GM12878 (cell line): ENCODE data around the gene DCDC2.

Experiments used
- BACH1 ChIP-seq: fragments of 450-650 bp; IDR thresholded peaks from 2 replicates; pipeline ENCODE4 v1.6.1; 2017; ENCODE audit warnings: mild to moderate bottlenecking, borderline replicate concordance
- CREB1 ChIP-seq: IDR thresholded peaks from 2 replicates; pipeline ENCODE4 v1.6.1; 2012; ENCODE audit warnings: low read depth, mild to moderate bottlenecking, inconsistent platforms
- CTCF ChIP-seq, 3 experiments: IDR thresholded peaks in 2 of 3; conservative IDR thresholded peaks in 1 of 3; 2 replicates each; pipeline ENCODE4 v1.5.1; 2011; ENCODE audit warnings: low read depth in 3 of 3, low read length in 3 of 3, mild to moderate bottlenecking in 3 of 3, control low read depth in 2 of 3, moderate library complexity in 2 of 3, inconsistent platforms in 1 of 3, mixed read lengths in 1 of 3; ENCODE audit not compliant: control insufficient read depth in 2 of 3, insufficient read depth in 1 of 3; ENCODE audit errors: extremely low read depth in 1 of 3
- EED ChIP-seq: sonication (generic); IDR thresholded peaks from 2 replicates; pipeline ENCODE4 v1.6.1; 2016; ENCODE audit warnings: antibody characterized with exemption, low read depth
- EP300 ChIP-seq, 2 experiments: fragments of 150-350 bp in 1 of 2; IDR thresholded peaks; 2 replicates each; pipeline ENCODE4 v1.6.1; 2011 to 2012; ENCODE audit warnings: low read depth in 2 of 2, low read length in 2 of 2, borderline replicate concordance in 1 of 2, improper control_type of control experiment in 1 of 2, inconsistent platforms in 1 of 2; ENCODE audit not compliant: control insufficient read depth in 1 of 2
- ESRRA ChIP-seq: IDR thresholded peaks from 2 replicates; pipeline ENCODE4 v1.6.1; 2012; ENCODE audit warnings: mild to moderate bottlenecking, low read length, improper control_type of control experiment
- MEF2A ChIP-seq: IDR thresholded peaks from 2 replicates; pipeline ENCODE4 v1.6.1; 2011; ENCODE audit warnings: low read depth, mild to moderate bottlenecking, low read length, moderate library complexity; ENCODE audit not compliant: insufficient read depth
- MYC ChIP-seq: IDR thresholded peaks from 2 replicates; pipeline ENCODE4 v1.6.1; 2011; ENCODE audit warnings: mild to moderate bottlenecking, low read length, moderate library complexity, inconsistent platforms; ENCODE audit not compliant: insufficient read depth, insufficient replicate concordance, insufficient read length, severe bottlenecking
- NFIC ChIP-seq: IDR thresholded peaks from 2 replicates; pipeline ENCODE4 v1.6.1; 2012; ENCODE audit warnings: low read depth, mild to moderate bottlenecking, inconsistent platforms, low read length, moderate library complexity
- POLR2AphosphoS5 ChIP-seq: IDR thresholded peaks from 2 replicates; pipeline ENCODE4 v1.6.1; 2011; ENCODE audit warnings: mild to moderate bottlenecking, low read length, inconsistent platforms
- RCOR1 ChIP-seq: conservative IDR thresholded peaks from 2 replicates; pipeline ENCODE4 v1.6.1; 2012; ENCODE audit warnings: low read depth, low read length, improper control_type of control experiment
- TAF1 ChIP-seq: IDR thresholded peaks from 2 replicates; pipeline ENCODE4 v1.6.1; 2011; ENCODE audit warnings: mild to moderate bottlenecking, low read depth, low read length, borderline replicate concordance
- TCF12 ChIP-seq: IDR thresholded peaks from 2 replicates; pipeline ENCODE4 v1.6.1; 2011; ENCODE audit warnings: low read depth, mild to moderate bottlenecking, low read length
- ZBTB11 ChIP-seq: fragments of 450-650 bp; formaldehyde crosslinking; IDR thresholded peaks from 2 replicates; pipeline ENCODE4 v1.5.0; 2022; ENCODE audit warnings: mild to moderate bottlenecking, missing genetic modification characterization

DNA sequence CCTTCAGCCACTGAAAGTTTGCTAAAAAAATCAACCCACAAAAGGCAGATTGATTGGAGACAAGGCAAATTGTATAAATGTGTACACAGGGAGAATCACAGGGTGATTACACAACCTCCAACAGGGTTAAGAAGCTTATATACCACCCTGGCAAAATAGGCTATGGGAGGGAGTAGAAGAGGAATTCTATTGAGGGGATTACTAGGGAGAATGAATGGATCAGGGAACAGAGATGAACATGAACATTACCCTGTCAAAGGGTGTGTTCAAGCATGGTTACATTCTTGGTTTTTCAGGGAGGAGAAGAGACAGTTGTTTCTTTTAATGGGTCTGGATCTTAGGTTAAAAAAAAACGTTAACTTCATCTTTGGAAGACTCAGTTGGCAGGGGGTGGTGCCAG lies 39.8 kb upstream of the DCDC2 start:
- TF ChIP-seq MYC (no peak), NFIC (no peak), BACH1 (no peak), EP300 (IDR thresholded peaks at IDR 0.05; ENCODE audit: borderline replicate concordance in 1 of 2, control insufficient read depth in 1 of 2, low read depth in 2 of 2, low read length in 2 of 2) (no peak), CREB1 (no peak), MEF2A (no peak), TAF1 (no peak), ZBTB11 (no peak), POLR2AphosphoS5 (no peak), CTCF (IDR thresholded peaks at IDR 0.05 in 2 of 3, conservative IDR thresholded peaks at IDR 0.05 in 1 of 3; ENCODE audit: control insufficient read depth in 2 of 3, extremely low read depth in 1 of 3, insufficient read depth in 1 of 3, low read depth in 3 of 3, low read length in 3 of 3) (no peak), TCF12 (no peak), ESRRA (no peak), RCOR1 (no peak), EED (no peak)
